GM12872 (cell line): ENCODE results near the gene FGF23.

ENCODE experiments used
- TF ChIP-seq, protein P1 (sequence below): IDR thresholded peaks from 3 replicates; pipeline ENCODE4 v1.5.1; 2011; ENCODE audit warnings: low read depth, mild to moderate bottlenecking, low read length, moderate library complexity; ENCODE audit not compliant: insufficient read depth

Gene FGF23

DNA sequence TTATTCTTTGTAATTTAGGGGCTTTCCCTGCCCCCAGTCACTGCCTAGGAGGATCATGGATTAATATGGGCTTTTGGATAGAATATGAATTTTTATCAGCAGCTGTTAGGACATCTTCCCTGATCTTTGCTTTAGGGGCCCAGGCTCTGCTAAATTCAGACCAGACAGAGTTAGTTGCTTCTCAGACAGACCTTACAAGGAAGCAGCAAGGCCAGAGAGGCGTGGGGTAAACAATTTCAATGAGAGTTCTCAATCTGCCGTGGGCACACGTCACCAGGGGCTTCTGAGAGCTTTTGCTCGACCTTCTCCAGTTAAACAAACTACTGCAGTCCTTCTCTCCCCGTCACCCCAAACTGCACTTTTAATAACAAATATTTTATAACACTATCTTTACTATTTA, 38.4 kb upstream of the FGF23 start:
- TF ChIP-seq, protein P1, sequence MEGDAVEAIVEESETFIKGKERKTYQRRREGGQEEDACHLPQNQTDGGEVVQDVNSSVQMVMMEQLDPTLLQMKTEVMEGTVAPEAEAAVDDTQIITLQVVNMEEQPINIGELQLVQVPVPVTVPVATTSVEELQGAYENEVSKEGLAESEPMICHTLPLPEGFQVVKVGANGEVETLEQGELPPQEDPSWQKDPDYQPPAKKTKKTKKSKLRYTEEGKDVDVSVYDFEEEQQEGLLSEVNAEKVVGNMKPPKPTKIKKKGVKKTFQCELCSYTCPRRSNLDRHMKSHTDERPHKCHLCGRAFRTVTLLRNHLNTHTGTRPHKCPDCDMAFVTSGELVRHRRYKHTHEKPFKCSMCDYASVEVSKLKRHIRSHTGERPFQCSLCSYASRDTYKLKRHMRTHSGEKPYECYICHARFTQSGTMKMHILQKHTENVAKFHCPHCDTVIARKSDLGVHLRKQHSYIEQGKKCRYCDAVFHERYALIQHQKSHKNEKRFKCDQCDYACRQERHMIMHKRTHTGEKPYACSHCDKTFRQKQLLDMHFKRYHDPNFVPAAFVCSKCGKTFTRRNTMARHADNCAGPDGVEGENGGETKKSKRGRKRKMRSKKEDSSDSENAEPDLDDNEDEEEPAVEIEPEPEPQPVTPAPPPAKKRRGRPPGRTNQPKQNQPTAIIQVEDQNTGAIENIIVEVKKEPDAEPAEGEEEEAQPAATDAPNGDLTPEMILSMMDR: no peak

DNA sequence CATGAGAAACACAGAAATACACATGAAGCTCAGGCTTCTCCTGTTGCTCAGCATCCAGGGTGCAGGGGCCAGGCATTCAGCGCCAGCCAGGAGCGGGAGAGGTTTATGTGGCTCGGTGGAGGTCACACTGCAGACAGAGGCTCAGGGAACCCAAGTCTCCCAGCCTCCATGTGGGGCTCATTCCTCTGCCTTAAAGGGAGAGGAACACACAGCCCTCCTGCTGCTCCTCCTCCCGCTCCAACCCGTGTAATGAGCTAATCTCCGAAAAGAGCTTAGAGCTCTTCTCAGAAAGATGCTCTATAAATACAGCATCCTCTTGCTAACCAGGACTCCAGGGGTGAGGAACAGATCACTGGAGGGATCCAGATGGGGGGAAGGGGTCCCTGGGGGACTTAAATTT, 37.9 kb upstream of the FGF23 start:
- TF ChIP-seq, protein P1: no peak

DNA sequence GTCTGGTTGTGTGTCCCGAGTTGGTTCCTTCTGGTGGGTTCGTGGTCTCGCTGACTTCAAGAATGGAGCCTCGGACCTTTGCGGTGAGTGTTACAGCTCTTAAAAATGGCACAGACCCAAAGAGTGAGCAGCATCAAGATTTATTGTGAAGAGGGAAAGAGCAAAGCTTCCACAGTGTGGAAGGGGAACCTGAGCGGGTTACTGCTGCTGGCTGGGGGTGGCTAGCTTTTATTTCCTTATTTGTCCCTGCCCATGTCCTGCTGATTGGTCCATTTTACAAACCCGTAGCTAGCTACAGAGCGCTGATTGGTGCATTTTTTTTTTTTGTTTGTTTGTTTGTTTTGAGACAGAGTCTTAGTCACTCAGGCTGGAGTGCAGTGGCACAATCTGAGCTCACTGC, 36.8 kb upstream of the FGF23 start:
- TF ChIP-seq, protein P1: no peak

DNA sequence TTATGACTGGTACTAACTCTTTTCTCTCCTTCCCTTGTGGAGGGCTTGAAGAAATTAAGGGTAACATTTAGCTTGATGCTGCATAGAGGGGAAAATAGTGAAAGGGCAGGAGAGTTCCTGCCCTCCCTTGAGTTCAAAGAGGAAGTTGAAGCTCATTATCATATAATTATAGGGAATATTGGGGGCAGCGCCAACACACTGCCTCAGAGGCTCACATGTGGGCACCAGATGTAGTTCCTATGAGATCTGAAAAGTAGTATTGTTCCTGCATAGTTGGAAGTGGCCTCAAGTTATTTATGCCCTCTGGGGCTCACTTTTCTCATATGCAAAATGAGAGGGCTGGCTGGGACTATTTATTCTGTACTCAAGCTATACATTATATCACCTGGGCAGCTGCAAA, 33.0 kb upstream of the FGF23 start:
- TF ChIP-seq, protein P1: no peak

DNA sequence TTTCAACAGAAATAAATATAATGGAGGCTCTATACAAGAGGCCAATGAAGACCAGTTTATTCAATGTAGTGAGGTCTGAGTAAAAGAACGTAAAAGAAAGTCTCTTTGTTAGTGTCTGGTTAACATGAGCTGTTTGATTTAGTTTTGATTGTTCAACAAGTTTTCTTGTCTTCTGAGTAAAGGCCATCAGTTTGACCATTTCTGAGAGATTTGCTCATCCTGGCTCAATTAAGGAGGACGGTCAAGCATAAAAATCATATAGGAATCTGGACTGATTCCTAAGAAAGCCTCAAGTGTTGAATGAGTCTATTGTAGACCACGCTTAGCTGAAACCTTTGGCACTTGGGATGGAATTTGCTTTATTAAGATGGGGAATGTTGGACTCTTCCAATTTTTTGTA, 32.5 kb upstream of the FGF23 start:
- TF ChIP-seq, protein P1: no peak

DNA sequence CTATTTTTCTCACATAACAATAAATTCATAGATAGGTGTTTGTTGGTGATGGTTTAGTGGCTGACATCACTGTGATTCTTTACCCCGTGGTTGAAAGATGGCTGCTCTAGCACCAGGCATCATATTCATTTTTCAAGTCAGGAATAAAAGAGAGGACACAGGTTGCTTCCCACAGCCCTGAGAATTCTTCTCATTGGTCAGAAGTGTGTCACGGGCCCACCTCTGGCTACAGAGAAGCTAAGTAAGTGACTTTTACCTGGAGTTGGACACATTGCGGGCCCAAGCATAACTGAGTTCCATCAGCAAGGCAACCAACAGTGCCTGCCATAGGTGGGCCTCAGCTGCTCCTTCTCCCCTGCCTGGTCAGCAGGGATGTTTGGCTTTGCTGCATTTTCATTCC, 27.6 kb upstream of the FGF23 start:
- TF ChIP-seq, protein P1: no peak

DNA sequence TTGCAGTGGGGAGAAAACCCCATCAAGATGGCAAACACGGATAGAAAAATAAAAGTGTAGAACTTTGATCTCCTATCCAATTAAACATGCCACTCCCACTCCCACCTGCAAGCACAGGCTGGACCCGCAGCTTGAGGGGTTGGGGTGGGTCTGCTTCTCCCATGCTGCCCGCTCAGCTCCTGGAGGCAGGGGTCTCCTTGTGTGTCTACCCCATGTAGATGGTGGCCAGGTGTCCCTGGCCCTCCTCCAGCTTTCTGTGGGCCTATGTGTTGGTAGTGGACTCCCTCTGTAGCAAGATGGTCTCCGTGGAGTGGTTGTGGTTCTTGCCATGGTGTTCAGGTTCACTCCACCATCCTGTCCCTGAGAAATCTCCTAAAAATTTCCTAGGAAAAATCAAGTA, 23.5 kb upstream of the FGF23 start:
- TF ChIP-seq, protein P1: no peak

DNA sequence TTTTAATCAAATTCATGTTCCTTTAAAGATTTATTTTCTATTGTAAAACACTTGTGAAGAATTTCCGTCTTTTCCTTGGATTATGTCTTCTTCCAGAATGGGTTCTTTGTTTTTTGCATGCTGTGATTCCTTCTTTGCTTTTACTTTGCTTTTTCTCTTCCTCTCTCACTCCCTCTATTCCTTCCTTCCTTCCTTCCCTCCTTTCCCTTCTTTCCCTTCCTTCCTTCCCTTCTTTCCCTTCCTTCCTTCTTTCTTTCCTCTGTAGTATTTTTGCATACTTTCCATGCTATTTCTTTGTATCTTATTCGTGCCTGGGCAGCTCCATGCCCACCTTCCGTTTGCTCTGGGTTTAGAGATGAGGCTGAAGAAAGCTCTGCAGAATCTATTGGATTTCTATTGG, 21.6 kb upstream of the FGF23 start:
- TF ChIP-seq, protein P1: no peak
